Measurements from ENCODE around the gene HSPBP1. TPM values are rescaled to one million over a fixed set of nuclear protein-coding genes. Genes with fewer than 3 reads are reported as not detected.

The HSPBP1 gene
- total RNA-seq, 1 donor from 2014 or later: 28.8 TPM

GRCh38 chr19:55305491-55305890 is 25.6 kb upstream of the HSPBP1 start:
- peak; percentile 41 for DNase-seq (ENCODE audit: low spot score)

- no peak for DNase-seq (ENCODE audit: low spot score)
Measured at GRCh38 chr19:55304980-55305379, 25.1 kb upstream of the HSPBP1 start.

GRCh38 chr19:55304279-55304978 is 24.5 kb upstream of the HSPBP1 start:
- no peak for DNase-seq (ENCODE audit: low spot score)

DNA sequence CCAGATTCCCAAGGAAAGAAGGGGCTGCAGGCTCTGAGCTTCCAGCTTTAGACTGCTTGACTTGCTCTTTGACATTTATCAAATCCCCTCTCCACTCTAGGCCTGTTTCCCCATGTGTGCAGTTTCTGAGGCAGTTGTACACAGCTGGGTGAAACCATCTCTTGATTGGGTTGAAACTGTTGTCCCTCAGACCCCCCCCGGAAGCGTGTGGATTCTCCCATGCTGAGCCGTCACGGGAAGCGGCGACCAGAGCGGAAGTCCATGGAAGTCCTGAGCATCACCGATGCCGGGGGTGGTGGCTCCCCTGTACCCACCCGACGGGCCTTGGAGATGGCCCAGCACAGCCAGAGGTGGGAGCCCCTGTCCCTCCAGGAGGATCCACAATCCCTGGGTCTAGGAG is 23.6 kb upstream of the HSPBP1 start:
- no peak for DNase-seq (ENCODE audit: low spot score)

DNA sequence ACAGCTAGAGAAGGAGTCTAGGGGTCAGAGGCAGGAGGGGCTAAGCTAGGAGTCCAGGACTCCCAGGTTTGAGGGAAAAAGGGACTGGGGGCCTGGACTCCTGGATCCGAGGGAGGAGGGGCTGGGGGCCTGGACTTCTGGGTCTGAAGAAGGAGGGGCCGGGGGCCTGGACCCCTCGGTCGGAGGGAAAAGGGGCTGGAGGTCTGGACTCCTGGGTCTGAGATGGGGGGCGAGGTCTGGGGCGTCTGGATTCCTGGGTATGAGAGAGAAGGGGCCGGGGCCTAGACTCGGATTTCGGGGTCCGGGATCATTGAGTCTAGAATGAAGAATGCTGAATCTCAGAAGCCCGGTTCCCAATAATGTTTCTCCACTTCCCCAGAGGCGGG is 22.4 kb upstream of the HSPBP1 start:
- DNase-seq (ENCODE audit: low spot score): no peak

- DNase-seq (ENCODE audit: low spot score): peak; percentile 91
Measured at GRCh38 chr19:55301459-55302317, 21.8 kb upstream of the HSPBP1 start.

DNA sequence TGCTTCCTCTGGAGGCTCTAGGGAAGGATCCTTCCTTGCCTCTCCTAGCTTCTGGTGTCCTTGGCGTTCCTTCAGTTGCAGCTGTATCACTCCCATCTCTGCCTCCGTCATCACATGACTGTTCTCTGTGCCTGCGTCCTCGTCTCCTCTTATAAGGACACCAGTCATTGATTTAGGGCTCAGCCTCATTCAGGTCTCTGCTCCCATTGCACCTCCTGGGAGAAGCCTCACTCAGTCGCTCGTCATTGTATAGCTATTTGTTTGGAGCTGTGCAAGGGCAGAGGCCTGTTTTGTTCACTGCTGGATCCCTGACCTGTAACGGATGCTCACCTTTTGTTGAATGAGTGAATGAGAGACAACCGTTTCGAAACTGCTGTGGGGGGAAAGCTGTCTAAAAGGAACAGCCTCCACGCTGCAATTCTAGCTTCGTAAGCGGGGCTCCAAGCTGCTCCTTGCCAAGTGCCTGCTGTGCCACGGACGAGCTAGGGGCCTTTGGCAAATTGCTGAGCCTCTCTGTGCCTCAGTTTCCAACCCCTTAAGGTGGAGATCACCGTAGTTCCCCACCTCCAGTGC is 21.1 kb upstream of the HSPBP1 start:
- no peak for DNase-seq (ENCODE audit: low spot score)

DNA sequence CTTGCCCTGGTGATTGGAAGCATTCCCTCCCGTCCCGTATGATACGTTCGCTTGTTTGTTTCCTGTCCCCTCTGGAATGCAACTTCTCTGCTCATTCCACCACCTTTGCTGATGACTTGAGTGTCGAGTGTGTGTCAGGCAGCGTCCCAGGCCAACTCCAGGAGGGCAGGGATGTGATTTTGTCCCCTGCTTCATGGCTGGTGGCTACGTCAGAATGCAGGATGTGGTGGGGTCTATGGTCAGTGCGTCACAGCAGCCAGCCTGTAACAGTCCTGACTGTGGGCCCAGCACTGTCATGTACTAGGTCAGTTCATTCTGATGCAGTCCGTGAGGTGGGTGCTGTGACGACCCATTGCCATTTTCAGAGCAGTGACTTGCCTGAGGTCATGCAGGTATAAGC is 20.1 kb upstream of the HSPBP1 start:
- no peak for DNase-seq (ENCODE audit: low spot score)

GRCh38 chr19:55297267-55297666 is 17.4 kb upstream of the HSPBP1 start:
- DNase-seq (ENCODE audit: low spot score): no peak

GRCh38 chr19:55289117-55289796 is 9.3 kb upstream of the HSPBP1 start:
- no peak for DNase-seq (ENCODE audit: low spot score)

- DNase-seq (ENCODE audit: low spot score): no peak
Measured at GRCh38 chr19:55287361-55288079, 7.6 kb upstream of the HSPBP1 start.

DNA sequence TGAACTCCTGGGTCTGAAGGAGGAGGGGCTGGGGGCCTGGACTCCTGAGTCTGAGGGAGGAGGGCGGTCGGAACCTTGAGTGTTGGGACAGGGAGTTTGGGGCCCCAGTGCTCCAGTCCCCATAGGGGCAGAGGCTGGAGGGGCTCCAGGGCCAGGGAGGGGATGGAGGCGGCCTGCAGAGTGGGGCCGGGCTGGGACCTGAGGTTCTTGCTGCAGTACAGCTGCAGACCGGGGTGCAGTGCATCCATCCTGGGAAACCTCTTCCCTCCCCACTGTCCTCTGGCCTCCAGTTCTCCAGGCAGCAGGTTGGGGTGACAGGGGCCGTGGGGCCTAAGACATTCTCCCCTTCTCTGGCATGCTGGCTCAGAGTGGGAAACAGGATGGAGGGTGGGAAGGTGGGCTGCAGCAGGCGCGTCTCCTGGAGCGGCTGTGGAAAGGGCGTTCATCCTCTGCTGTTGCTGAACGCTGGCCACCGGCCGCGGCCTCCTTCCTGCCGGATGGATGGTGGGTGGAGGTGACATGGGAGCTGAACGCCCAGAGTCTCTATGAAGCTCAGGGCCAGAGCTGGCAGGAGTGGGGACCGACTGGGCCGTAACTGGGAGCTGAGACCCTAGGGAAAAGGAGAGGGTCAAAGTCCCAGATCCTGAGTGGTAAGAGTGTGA is 5.5 kb upstream of the HSPBP1 start:
- no peak for DNase-seq (ENCODE audit: low spot score)

GRCh38 chr19:55284405-55285058 is 4.6 kb upstream of the HSPBP1 start:
- DNase-seq (ENCODE audit: low spot score): no peak

GRCh38 chr19:55283548-55284377 is 3.9 kb upstream of the HSPBP1 start, which contains the start of gene BRSK1:
Gene BRSK1 (plus strand): TSS chr19:55283997. CDS start chr19:55284443, 446 bp downstream.
- no peak for DNase-seq (ENCODE audit: low spot score)

DNA sequence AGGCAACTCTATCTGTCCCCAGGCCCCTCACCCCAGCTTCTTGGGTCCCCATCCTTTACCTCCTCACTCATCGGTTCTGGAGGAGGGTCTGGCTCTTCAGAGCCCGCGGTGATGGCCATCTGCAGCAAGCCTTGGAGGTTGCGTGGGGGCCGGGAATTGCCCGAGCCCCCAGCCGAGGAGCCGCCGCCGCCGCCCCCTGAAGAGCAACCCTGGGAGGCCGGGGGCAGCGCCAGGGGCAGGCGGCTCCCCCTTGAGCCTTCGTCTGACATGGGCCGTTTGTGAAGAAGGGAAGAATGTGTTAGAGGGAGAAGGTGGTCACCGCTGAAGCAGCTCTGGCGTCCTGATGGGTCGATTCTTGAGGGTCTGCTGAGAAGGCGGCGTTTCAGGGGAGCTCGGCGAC is 570 bp downstream of the HSPBP1 start:
- no peak for DNase-seq (ENCODE audit: low spot score)

DNA sequence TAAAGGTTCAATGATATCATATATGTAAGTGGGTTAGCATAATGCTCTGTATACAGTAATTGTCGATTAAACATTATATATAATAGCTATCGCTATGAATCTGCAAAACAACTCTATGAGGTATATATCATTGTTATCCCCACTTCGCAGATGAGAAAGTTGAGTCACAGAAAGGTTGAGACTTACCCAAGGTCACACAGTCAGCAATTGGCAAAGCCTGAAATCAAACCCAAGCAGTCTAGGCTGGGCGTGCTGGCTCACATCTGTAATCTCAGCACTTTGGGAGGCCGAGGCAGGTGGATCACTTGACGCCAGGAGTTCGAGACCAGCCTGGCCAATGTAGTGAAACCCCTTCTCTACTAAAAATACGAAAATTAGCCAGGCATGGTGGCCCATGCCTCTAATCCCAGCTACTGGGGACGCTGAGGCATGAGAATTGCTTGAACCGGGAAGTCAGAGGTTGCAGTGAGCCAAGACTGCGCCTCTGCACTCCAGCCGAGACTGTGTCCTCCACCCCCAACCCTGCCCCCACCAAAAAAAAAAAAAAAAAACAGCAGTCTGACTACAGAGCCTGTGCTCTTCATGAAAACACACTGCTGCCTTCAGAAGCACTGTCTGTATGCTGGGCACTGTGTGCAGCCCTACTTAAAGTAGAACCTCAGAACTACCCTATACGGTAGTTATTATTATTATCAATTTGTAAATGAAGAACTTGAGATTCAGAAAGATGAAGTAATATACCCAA is 1.3 kb downstream of the HSPBP1 start:
- DNase-seq (ENCODE audit: low spot score): no peak

- DNase-seq (ENCODE audit: low spot score): no peak
Measured at GRCh38 chr19:55277494-55277893, 2.4 kb downstream of the HSPBP1 start.

GRCh38 chr19:55276720-55277430 is 3.0 kb downstream of the HSPBP1 start:
- DNase-seq (ENCODE audit: low spot score): no peak

All from mucosa of gallbladder (tissue), 1 donor.